ENCODE measurements around the gene RHOF. TPM values are rescaled to one million over a fixed set of nuclear protein-coding genes. Genes with fewer than 3 reads are reported as not detected.

Gene RHOF
- total and polyA plus RNA-seq, 11 donors = 18.8 to 45.2 (median 25.7) TPM

GRCh38 chr12:121797937-121798786, 4.7 kb upstream of the RHOF start:
- Histone ChIP-seq H3K27me3 (no peaks in the 10 kb centered on the region), H3K9me3 (no peaks in the 10 kb centered on the region), H3K4me1 (peaks cover 20 to 79% (median 60%) of the 10 kb centered on the region in 12 donors), H3K36me3 (peaks cover 0 to 32% (median 7%) of the 10 kb centered on the region in 9 donors), H3K4me3 (peak overlapping the region in 10 of 12 donors; percentile 6 to 89 (median 74)), H3K27ac (peak overlapping the region; percentile 99 to 100 (median 100))
- peak; percentile 10 to 31 (median 18) for ATAC-seq
- TF ChIP-seq POLR2A (IDR thresholded peaks at IDR 0.05) (peak in 1 of 2 donors; percentile 8), CTCF (IDR thresholded peaks at IDR 0.05) (no peak)
- 29 to 35% (median 34%) methylated on average over 14 to 19 of the region's 19 CpGs for WGBS, 4 donors
- peak; percentile 81 to 90 (median 84) for DNase-seq
- intact Hi-C loops (cut with DNase I) = loop anchor here in 5 of 10 donors (2.0 to 5.0 kb wide), 3 partner anchors 13 to 94 kb away; partner anchors contain the start of gene PSMD9 (in 3 of the 5)

GRCh38 chr12:121796855-121797751, 3.6 kb upstream of the RHOF start:
- Histone ChIP-seq H3K9me3 (no peaks in the 10 kb centered on the region), H3K27me3 (no peaks in the 10 kb centered on the region), H3K4me1 (peaks cover 20 to 80% (median 60%) of the 10 kb centered on the region in 12 donors), H3K36me3 (peaks cover 0 to 32% (median 7%) of the 10 kb centered on the region in 9 donors), H3K4me3 (peak overlapping the region in 11 of 12 donors; percentile 19 to 89 (median 74)), H3K27ac (peak overlapping the region; percentile 63 to 100 (median 100))
- 10 to 19% (median 12%) methylated on average over 21 to 39 of the region's 39 CpGs for WGBS, 4 donors
- TF ChIP-seq CTCF (IDR thresholded peaks at IDR 0.05) = peak; percentile 14 to 68 (median 37)
- peak in 1 of 2 donors; percentile 75 for TF ChIP-seq POLR2A (IDR thresholded peaks at IDR 0.05)
- ATAC-seq (peak; percentile 35 to 64 (median 60)), DNase-seq (peak; percentile 93 to 99 (median 96))
- intact Hi-C loops (cut with DNase I) = loop anchor here in 5 of 10 donors (2.0 to 5.0 kb wide), 3 partner anchors 14 to 95 kb away; partner anchors contain the start of gene PSMD9 (in 3 of the 5)

- Histone ChIP-seq H3K4me1 (peaks cover 20 to 80% (median 63%) of the 10 kb centered on the region in 12 donors), H3K27me3 (no peaks in the 10 kb centered on the region), H3K27ac (peak overlapping the region; percentile 31 to 100 (median 100)), H3K9me3 (no peaks in the 10 kb centered on the region), H3K4me3 (peak overlapping the region in 8 of 12 donors; percentile 52 to 75 (median 58)), H3K36me3 (peaks cover 0 to 32% (median 7%) of the 10 kb centered on the region in 9 donors)
- DNase-seq (peak; percentile 85 to 94 (median 89)), ATAC-seq (peak; percentile 31 to 53 (median 32))
- TF ChIP-seq CTCF (IDR thresholded peaks at IDR 0.05) (peak; percentile 92 to 98 (median 96)), POLR2A (IDR thresholded peaks at IDR 0.05) (no peak)
- 26 to 32% (median 31%) methylated on average over 14 to 15 of the region's 15 CpGs for WGBS, 4 donors
- intact Hi-C loops (cut with DNase I) = loop anchor here (1.0 to 5.0 kb wide), 7 partner anchors 16 to 98 kb away; partner anchors contain the start of gene PSMD9 (in 7 of the 10)
Measured at GRCh38 chr12:121795034-121795968, 1.8 kb upstream of the RHOF start.

Measured in heart left ventricle (tissue), 16 donors.